ENCODE measurements around the gene OTUB2.

The OTUB2 gene

GRCh38 chr14:93998871-93999403 is 27.2 kb upstream of the OTUB2 start:
- H3K9me3 ChIP-seq (replicated peaks; ENCODE audit: low read length), result no peaks in the 10 kb centered on the region
- peaks cover 16% of the 10 kb centered on the region for H3K4me1 ChIP-seq (ENCODE audit: control insufficient read depth, insufficient read depth, low read length)
- H3K4me2 ChIP-seq (ENCODE audit: low read length), result no peak overlapping the region
- peaks cover 25% of the 10 kb centered on the region for H3K27me3 ChIP-seq (ENCODE audit: control insufficient read depth, insufficient read depth, low read length)
- no peak overlapping the region for H3K9ac ChIP-seq (ENCODE audit: low read depth, low read length)
- no peak overlapping the region for H3K4me3 ChIP-seq (ENCODE audit: low read length)
- no peaks in the 10 kb centered on the region for H3K36me3 ChIP-seq (ENCODE audit: insufficient read depth, low read length)

DNA sequence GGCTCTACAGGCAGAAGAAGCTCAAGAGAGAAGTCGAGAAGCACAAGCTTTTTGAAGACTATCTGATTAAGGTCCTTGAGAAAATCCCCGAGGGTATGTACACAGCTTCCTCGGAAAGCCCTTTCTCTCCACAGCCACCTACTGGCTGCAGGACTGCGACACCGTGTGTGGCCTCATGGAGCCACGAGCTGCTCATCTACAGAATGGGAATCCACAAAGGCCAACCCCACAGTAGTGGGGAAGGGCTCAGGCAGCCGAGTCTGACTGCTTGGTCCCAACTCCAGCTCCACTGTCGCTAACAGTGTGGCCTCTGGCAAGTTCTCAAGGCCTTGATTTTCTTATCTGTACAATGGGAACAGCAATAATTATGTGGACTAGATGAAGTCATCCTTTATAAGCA is 26.6 kb upstream of the OTUB2 start:
- Histone ChIP-seq H3K4me2 (ENCODE audit: low read length) (no peak overlapping the region), H3K9ac (ENCODE audit: low read depth, low read length) (no peak overlapping the region), H3K4me1 (ENCODE audit: control insufficient read depth, insufficient read depth, low read length) (peaks cover 14% of the 10 kb centered on the region), H3K27me3 (ENCODE audit: control insufficient read depth, insufficient read depth, low read length) (peaks cover 31% of the 10 kb centered on the region), H3K4me3 (ENCODE audit: low read length) (no peak overlapping the region), H3K36me3 (ENCODE audit: insufficient read depth, low read length) (no peaks in the 10 kb centered on the region), H3K9me3 (replicated peaks; ENCODE audit: low read length) (no peaks in the 10 kb centered on the region)

GRCh38 chr14:94000267-94000666 is 25.9 kb upstream of the OTUB2 start:
- H3K27me3 ChIP-seq (ENCODE audit: control insufficient read depth, insufficient read depth, low read length), result peaks cover 38% of the 10 kb centered on the region
- no peak overlapping the region for H3K4me3 ChIP-seq (ENCODE audit: low read length)
- no peak overlapping the region for H3K4me2 ChIP-seq (ENCODE audit: low read length)
- H3K4me1 ChIP-seq (ENCODE audit: control insufficient read depth, insufficient read depth, low read length), result peaks cover 7% of the 10 kb centered on the region
- no peaks in the 10 kb centered on the region for H3K36me3 ChIP-seq (ENCODE audit: insufficient read depth, low read length)
- no peak overlapping the region for H3K9ac ChIP-seq (ENCODE audit: low read depth, low read length)
- H3K9me3 ChIP-seq (replicated peaks; ENCODE audit: low read length), result no peaks in the 10 kb centered on the region

- Histone ChIP-seq H3K4me1 (ENCODE audit: control insufficient read depth, insufficient read depth, low read length) (no peaks in the 10 kb centered on the region), H3K9me3 (replicated peaks; ENCODE audit: low read length) (no peaks in the 10 kb centered on the region), H3K36me3 (ENCODE audit: insufficient read depth, low read length) (no peaks in the 10 kb centered on the region), H3K27me3 (ENCODE audit: control insufficient read depth, insufficient read depth, low read length) (peaks cover 40% of the 10 kb centered on the region), H3K9ac (ENCODE audit: low read depth, low read length) (no peak overlapping the region), H3K4me2 (ENCODE audit: low read length) (no peak overlapping the region), H3K4me3 (ENCODE audit: low read length) (no peak overlapping the region)
Measured at GRCh38 chr14:94001016-94001415, 25.1 kb upstream of the OTUB2 start.

GRCh38 chr14:94001501-94002396 is 24.4 kb upstream of the OTUB2 start:
- no peaks in the 10 kb centered on the region for H3K9me3 ChIP-seq (replicated peaks; ENCODE audit: low read length)
- H3K4me1 ChIP-seq (ENCODE audit: control insufficient read depth, insufficient read depth, low read length), result no peaks in the 10 kb centered on the region
- H3K4me3 ChIP-seq (ENCODE audit: low read length), result no peak overlapping the region
- no peak overlapping the region for H3K9ac ChIP-seq (ENCODE audit: low read depth, low read length)
- H3K27me3 ChIP-seq (ENCODE audit: control insufficient read depth, insufficient read depth, low read length), result peaks cover 40% of the 10 kb centered on the region
- no peaks in the 10 kb centered on the region for H3K36me3 ChIP-seq (ENCODE audit: insufficient read depth, low read length)
- no peak overlapping the region for H3K4me2 ChIP-seq (ENCODE audit: low read length)

GRCh38 chr14:94003397-94003796 is 22.7 kb upstream of the OTUB2 start:
- Histone ChIP-seq H3K9ac (ENCODE audit: low read depth, low read length) (no peak overlapping the region), H3K4me2 (ENCODE audit: low read length) (no peak overlapping the region), H3K9me3 (replicated peaks; ENCODE audit: low read length) (no peaks in the 10 kb centered on the region), H3K4me3 (ENCODE audit: low read length) (no peak overlapping the region), H3K4me1 (ENCODE audit: control insufficient read depth, insufficient read depth, low read length) (no peaks in the 10 kb centered on the region), H3K36me3 (ENCODE audit: insufficient read depth, low read length) (no peaks in the 10 kb centered on the region), H3K27me3 (ENCODE audit: control insufficient read depth, insufficient read depth, low read length) (peaks cover 38% of the 10 kb centered on the region)

- Histone ChIP-seq H3K4me1 (ENCODE audit: control insufficient read depth, insufficient read depth, low read length) (no peaks in the 10 kb centered on the region), H3K4me3 (ENCODE audit: low read length) (no peak overlapping the region), H3K9ac (ENCODE audit: low read depth, low read length) (no peak overlapping the region), H3K9me3 (replicated peaks; ENCODE audit: low read length) (no peaks in the 10 kb centered on the region), H3K27me3 (ENCODE audit: control insufficient read depth, insufficient read depth, low read length) (peaks cover 38% of the 10 kb centered on the region), H3K36me3 (ENCODE audit: insufficient read depth, low read length) (no peaks in the 10 kb centered on the region), H3K4me2 (ENCODE audit: low read length) (no peak overlapping the region)
Measured at GRCh38 chr14:94004015-94004414, 22.1 kb upstream of the OTUB2 start.

DNA sequence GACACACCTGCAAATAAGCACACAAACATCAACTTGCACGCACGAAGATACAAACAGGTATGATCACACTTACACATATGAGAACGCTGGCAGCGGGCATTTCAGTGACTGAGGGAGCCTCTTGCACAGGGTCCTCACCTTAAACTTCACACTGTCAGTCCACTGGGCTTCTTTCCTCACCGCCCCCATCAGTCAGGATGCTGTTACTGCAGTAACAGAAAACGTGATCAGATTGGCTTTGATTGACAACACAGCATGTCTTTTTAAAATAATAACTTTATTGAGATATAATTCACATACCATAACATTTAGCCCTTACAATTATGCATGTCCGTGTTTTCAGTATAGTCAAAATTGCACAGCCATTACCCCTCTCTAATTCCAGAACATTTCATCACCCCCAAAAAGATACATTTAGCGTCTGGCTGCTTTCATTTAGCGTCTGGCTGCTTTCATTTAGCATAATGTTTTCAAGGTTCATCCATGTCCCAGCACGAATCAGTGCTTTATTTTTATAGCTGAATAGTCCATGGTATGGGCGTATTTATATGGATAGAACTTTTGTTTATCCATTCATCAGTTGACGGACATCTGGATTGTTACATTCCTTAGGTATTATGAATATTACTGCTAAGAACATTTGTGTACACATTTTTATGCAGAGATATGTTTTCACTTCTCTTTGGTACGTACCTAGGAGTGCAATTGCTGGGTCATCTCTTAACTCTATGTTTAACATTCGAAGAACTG is 20.6 kb upstream of the OTUB2 start:
- Histone ChIP-seq H3K9me3 (replicated peaks; ENCODE audit: low read length) (no peaks in the 10 kb centered on the region), H3K9ac (ENCODE audit: low read depth, low read length) (no peak overlapping the region), H3K27me3 (ENCODE audit: control insufficient read depth, insufficient read depth, low read length) (peaks cover 38% of the 10 kb centered on the region), H3K36me3 (ENCODE audit: insufficient read depth, low read length) (no peaks in the 10 kb centered on the region), H3K4me3 (ENCODE audit: low read length) (no peak overlapping the region), H3K4me1 (ENCODE audit: control insufficient read depth, insufficient read depth, low read length) (no peaks in the 10 kb centered on the region), H3K4me2 (ENCODE audit: low read length) (no peak overlapping the region)

GRCh38 chr14:94008234-94008633 is 17.9 kb upstream of the OTUB2 start:
- Histone ChIP-seq H3K4me2 (ENCODE audit: low read length) (no peak overlapping the region), H3K27me3 (ENCODE audit: control insufficient read depth, insufficient read depth, low read length) (peaks cover 32% of the 10 kb centered on the region), H3K36me3 (ENCODE audit: insufficient read depth, low read length) (no peaks in the 10 kb centered on the region), H3K4me3 (ENCODE audit: low read length) (no peak overlapping the region), H3K9me3 (replicated peaks; ENCODE audit: low read length) (no peaks in the 10 kb centered on the region), H3K4me1 (ENCODE audit: control insufficient read depth, insufficient read depth, low read length) (no peaks in the 10 kb centered on the region), H3K9ac (ENCODE audit: low read depth, low read length) (no peak overlapping the region)

- Histone ChIP-seq H3K9ac (ENCODE audit: low read depth, low read length) (no peak overlapping the region), H3K4me1 (ENCODE audit: control insufficient read depth, insufficient read depth, low read length) (no peaks in the 10 kb centered on the region), H3K4me2 (ENCODE audit: low read length) (no peak overlapping the region)
Measured at GRCh38 chr14:94009767-94010166, 16.4 kb upstream of the OTUB2 start.

GRCh38 chr14:94010625-94011024 is 15.5 kb upstream of the OTUB2 start:
- H3K4me3 ChIP-seq (ENCODE audit: low read length), result no peak overlapping the region
- H3K9ac ChIP-seq (ENCODE audit: low read depth, low read length), result no peak overlapping the region
- no peaks in the 10 kb centered on the region for H3K4me1 ChIP-seq (ENCODE audit: control insufficient read depth, insufficient read depth, low read length)
- H3K9me3 ChIP-seq (replicated peaks; ENCODE audit: low read length), result no peaks in the 10 kb centered on the region
- no peak overlapping the region for H3K4me2 ChIP-seq (ENCODE audit: low read length)
- peaks cover 16% of the 10 kb centered on the region for H3K27me3 ChIP-seq (ENCODE audit: control insufficient read depth, insufficient read depth, low read length)
- no peaks in the 10 kb centered on the region for H3K36me3 ChIP-seq (ENCODE audit: insufficient read depth, low read length)

More at GRCh38 chr14:94009767-94010166, 16.4 kb upstream of the OTUB2 start:
- Histone ChIP-seq H3K4me3 (ENCODE audit: low read length) (no peak overlapping the region), H3K27me3 (ENCODE audit: control insufficient read depth, insufficient read depth, low read length) (peaks cover 18% of the 10 kb centered on the region), H3K9me3 (replicated peaks; ENCODE audit: low read length) (no peaks in the 10 kb centered on the region), H3K36me3 (ENCODE audit: insufficient read depth, low read length) (no peaks in the 10 kb centered on the region)

Measured in skeletal muscle satellite cell (primary cell).